Omental fat pad (tissue), 4 donors: ENCODE data around the gene USP53. TPM values are rescaled to one million over a fixed set of nuclear protein-coding genes. Genes with fewer than 3 reads are reported as not detected.

Experiments used
- ATAC-seq: fragments of 150-250 bp; one replicate; pipeline ENCODE4 v1.9.1; 2016; ENCODE audit warnings: mild to moderate bottlenecking, moderate library complexity; ENCODE audit not compliant: low FRiP score
- DNase-seq: peaks from one replicate; pipeline ENCODE4 v3.0.0-alpha.2; 2019; ENCODE audit warnings: low spot score
- CTCF ChIP-seq, 3 donors: fragments of 450-650 bp; IDR thresholded peaks; one replicate each; pipeline ENCODE4 v1.5.1; 2016 to 2017; ENCODE audit warnings: antibody characterized with exemption in 3 of 3, mild to moderate bottlenecking in 3 of 3, moderate library complexity in 2 of 3
- total RNA-seq, 4 donors: library from RNA; depleted of rRNA; stranded (reverse); fragments of >200 nt; gene quantifications; one replicate each; pipeline ENCODE4 v1.1.0, GENCODE V29; 2016

The USP53 gene
- total RNA-seq, 4 donors from 2014 or later, result 55.5 to 143 (median 105) TPM

GRCh38 chr4:119300101-119300978 is 87.8 kb downstream of the USP53 start:
- TF ChIP-seq CTCF (IDR thresholded peaks at IDR 0.05), result no peak
- DNase-seq (peak; percentile 66), ATAC-seq (peak; percentile 99)

- no peak for TF ChIP-seq CTCF (IDR thresholded peaks at IDR 0.05)
- ATAC-seq (no peak), DNase-seq (no peak)
These were observed 89.7 kb downstream of the USP53 start for GRCh38 chr4:119302073-119302832.

GRCh38 chr4:119303587-119304305 is 91.2 kb downstream of the USP53 start:
- ATAC-seq, result no peak
- DNase-seq, result no peak
- no peak for TF ChIP-seq CTCF (IDR thresholded peaks at IDR 0.05)

GRCh38 chr4:119304431-119304830 is 91.9 kb downstream of the USP53 start:
- ATAC-seq, result no peak
- TF ChIP-seq CTCF (IDR thresholded peaks at IDR 0.05), result no peak
- DNase-seq, result no peak

GRCh38 chr4:119307606-119308005 is 95.1 kb downstream of the USP53 start:
- ATAC-seq (no peak), DNase-seq (no peak)
- TF ChIP-seq CTCF (IDR thresholded peaks at IDR 0.05), result no peak

GRCh38 chr4:119310826-119311225 is 98.3 kb downstream of the USP53 start:
- ATAC-seq (no peak), DNase-seq (no peak)
- no peak for TF ChIP-seq CTCF (IDR thresholded peaks at IDR 0.05)
